NCI-H526 (cell line): ENCODE measurements around the gene PADI6.
"Not testable (repeated sequence)": the region's sequence is repeated elsewhere in the genome, so short reads cannot be mapped to it uniquely, and the experiment has no call there.

Experiments
- DNase-seq, 2 experiments: peaks; one replicate each; lab custom pipeline; 2025; lab: John Stamatoyannopoulos, UW

Gene PADI6

GRCh38 chr1:17404820-17405219 is 32.8 kb downstream of the PADI6 start:
- no peak for DNase-seq

- DNase-seq, result peak in 1 of 2 experiments; percentile 68
Observed at GRCh38 chr1:17405898-17406759, 34.1 kb downstream of the PADI6 start.

DNA sequence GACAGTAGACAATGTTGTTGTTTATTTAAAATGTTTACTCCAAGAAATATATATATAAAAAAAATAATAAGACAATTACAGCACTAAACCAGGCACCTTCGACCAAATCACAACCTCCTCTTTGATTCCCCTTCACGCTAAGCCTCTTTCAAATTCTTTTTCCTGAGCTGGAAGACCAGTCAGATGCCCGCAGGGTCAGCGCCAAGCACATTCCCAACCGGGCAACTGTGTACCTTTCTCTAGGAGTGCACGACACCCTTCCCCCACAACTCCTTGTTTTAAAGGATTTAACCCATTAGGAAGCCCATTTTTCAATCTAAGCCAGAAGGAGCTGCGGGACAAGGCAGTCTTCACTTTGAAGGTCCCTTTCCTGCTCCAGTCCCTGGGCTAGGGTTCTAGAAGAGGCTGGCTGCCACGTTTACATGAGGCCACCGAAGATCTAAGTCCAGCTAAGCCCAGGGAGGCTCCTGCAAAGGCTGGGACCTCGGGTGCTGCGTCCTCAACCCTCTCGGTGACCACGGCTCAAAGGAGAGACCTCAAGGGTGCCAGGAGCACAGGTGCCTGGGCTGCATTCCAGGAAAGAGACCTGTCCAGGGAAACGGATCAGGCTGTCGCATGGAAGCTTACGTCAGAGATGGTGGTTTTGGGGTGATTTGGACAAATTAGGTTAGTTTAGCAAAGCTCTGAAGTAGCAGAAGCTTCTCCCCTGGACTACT is 34.9 kb downstream of the PADI6 start:
- not testable (repeated sequence) for DNase-seq

GRCh38 chr1:17407786-17408514 is 36.0 kb downstream of the PADI6 start:
- not testable (repeated sequence) for DNase-seq

- no peak for DNase-seq
Observed at GRCh38 chr1:17409391-17409811, 37.4 kb downstream of the PADI6 start.

DNA sequence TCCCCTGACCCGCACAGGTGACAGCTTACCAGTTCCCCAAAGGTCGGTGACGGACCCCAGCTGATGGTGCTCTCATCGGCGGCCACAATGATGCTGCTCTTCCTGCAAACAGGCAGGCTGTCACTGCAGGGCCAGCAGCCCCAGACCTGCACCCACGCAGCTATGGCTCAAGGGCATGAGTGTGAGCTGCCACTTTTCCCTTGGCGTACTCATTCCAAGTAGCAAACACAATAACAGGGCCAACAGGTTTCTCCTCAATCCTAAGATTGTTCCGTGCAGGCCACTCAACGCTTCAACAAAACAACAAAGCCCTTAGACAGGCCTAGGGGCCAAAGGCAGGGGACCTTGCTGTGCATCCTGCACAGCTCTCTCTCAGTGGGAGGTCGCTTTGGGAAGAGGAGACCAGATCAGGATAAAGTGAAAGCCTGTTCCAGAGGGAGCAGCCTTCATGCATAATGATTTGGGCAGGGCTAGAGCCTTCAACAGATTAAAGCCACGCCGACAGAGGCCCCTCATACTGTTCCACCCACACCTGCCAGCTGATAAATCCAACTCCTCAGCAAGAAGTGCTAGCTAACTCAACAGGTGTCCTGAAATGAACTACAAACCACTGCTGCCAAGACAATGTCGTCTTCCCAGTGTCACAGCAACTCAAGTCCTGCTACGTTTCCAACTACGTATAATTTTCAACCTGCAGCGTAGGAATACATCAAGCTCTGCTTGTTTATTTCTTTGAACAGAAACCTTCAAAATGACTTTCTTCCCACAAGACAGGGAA is 40.3 kb downstream of the PADI6 start:
- no peak for DNase-seq

DNA sequence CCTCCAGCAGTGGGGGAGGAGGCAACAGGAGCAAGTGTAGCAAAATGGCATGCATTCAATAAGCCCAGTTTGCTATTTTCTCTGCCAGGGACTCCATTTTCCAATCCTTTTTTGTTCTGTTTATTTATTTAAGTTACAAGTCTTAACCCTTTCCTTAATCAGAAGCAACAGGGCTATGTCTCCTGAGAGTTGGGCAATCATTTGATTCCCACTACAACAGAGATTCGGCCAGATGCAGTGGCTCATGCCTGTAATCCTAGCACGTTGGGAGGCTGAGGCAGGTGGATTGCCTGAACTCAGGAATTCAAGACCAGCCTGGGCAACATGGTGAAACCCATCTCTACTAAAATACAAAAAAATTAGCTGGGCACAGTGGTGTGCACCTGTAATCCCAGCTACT is 42.0 kb downstream of the PADI6 start:
- DNase-seq, result no peak

GRCh38 chr1:17416389-17416788 is 44.4 kb downstream of the PADI6 start:
- no peak for DNase-seq

GRCh38 chr1:17419626-17420328 is 47.8 kb downstream of the PADI6 start:
- DNase-seq, result peak in 1 of 2 experiments; percentile 62

- DNase-seq, result no peak
Observed at GRCh38 chr1:17420391-17420918, 48.5 kb downstream of the PADI6 start.

DNA sequence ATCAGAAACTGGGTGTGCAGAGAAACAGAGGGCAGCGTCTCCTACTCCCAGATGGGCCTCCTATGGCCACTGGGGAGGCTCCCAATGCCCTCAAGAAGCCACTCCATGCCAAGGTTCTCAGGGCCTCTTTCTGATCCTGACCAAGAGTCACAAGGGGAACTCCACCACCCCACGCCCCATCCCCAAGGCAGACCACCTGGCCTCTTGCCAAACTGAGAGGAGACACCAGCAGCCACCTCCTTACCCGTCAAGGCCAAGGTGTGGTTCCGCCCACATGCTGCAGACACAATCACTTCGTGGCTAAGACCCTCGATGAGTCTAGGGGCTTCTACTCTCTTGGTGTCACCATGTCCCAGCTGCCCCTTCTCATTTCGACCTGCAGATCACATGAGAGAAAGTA is 50.5 kb downstream of the PADI6 start:
- no peak for DNase-seq

GRCh38 chr1:17423781-17424245 is 51.8 kb downstream of the PADI6 start:
- DNase-seq, result no peak

DNA sequence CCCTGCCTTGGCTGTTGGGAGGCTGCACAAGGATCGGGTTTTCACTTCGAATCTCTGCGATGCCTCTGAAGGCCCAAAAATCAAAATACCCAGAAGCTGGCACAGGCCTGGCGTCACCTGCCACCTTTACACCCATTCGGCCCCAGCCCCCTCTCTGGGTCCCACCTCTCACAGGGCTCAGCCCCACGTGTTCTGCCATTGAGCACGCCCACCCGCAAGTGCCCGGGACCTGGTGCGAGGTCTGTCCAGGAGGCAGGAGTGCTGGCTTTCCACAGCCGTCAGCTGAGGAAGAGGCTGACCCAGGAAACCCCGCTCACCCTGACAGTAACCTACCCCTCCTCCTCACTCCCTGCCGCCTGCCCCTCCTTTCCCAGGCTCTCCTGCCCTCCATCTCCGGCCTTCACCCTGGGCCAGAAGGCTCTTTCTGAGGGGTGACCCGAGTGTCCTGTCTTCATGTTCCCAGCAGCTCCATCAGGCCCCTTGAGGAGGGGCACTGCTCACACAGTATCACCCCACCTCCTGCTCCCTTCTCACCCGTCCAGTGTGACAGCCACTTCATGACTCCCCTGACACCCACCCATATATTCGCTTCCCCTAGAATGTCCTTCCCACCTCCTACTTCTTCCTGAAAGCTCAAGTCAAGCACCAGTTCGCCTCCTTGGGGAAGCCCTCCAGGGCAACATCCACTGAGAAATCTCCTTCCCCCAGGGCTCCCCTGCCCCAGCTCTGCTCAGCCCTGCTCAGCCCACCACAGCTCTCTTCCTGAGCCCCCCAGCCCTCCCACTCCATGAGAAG is 54.0 kb downstream of the PADI6 start:
- no peak for DNase-seq

- DNase-seq, result no peak
Observed at GRCh38 chr1:17427696-17428660, 56.0 kb downstream of the PADI6 start.

GRCh38 chr1:17429183-17429582 is 57.2 kb downstream of the PADI6 start:
- DNase-seq, result no peak

DNA sequence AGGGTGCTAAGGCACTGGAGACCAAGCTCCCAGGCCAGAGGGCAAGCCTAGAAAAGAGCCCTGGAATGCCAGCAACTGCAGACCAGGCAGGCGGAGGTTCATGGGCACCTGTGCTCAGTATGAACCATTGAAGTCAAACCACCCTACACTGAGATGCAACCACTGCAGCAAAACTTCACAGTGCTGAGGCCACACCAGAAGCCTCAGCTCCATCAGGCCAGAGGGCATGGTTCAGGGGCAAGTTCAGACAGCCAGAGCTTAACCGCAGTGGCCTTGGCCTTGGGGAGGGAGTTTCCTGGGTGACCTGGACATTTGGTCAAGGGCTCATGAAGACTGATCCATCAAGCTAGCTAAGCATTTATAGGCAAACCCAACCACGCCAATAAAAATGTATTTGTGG is 60.4 kb downstream of the PADI6 start:
- no peak for DNase-seq

- DNase-seq, result no peak
Observed at GRCh38 chr1:17433261-17433660, 61.3 kb downstream of the PADI6 start.

DNA sequence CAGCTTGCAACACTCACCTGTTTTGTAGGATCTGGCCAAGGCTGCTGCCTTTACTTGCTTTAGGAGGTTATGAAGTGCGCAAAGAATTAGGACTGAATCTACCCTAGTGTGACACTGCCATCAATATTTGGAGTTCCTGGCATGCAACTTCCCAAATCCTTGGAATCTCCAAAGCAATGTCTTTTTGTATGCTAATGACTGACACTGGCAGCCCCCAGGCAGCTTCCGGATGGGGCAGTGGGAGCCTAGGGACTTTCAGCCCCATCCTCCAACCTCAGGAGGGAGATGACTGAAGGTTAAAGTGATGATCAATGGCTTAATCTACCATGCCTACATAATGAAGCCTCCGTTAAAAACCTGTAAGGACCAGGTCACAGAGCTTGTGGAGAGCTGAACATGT is 62.0 kb downstream of the PADI6 start:
- DNase-seq, result no peak

GRCh38 chr1:17434601-17435000 is 62.6 kb downstream of the PADI6 start:
- no peak for DNase-seq
